H1 (cell line): ENCODE data around the gene CCDC88C. TPM values are rescaled to one million over a fixed set of nuclear protein-coding genes. Genes with fewer than 3 reads are reported as not detected.

Experiments
- CTCF ChIA-PET: fragments of 300-600 bp; sonication (Branson Sonifier 250); formaldehyde crosslinking; loops from one replicate; lab custom pipeline; 2021; ENCODE audit not compliant: partially characterized antibody; lab: Charles Lee
- POLR2A ChIA-PET: fragments of 300-600 bp; sonication (Branson Sonifier 250); formaldehyde crosslinking; loops from one replicate; lab custom pipeline; 2021; ENCODE audit warnings: inconsistent platforms; ENCODE audit not compliant: partially characterized antibody; lab: Charles Lee
- DNase-seq, 2 experiments: peaks; one replicate each; pipeline versions ENCODE4 v3.0.0 to v3.0.0-alpha.2; 2010 to 2022; ENCODE audit warnings: low spot score in 2 of 2, low read depth in 1 of 2, mixed read lengths in 1 of 2
- FAIRE-seq: peaks from 2 replicates; lab custom pipeline; 2011; peaks lifted over from hg19 to GRCh38; lab: Jason Lieb, UNC
- H2AFZ ChIP-seq: 2 replicates; pipeline ENCODE4 v1.8.1; 2012; ENCODE audit warnings: low read length, inconsistent platforms
- H2AK5ac ChIP-seq: 2 replicates; pipeline ENCODE4 v1.6.1; 2013; ENCODE audit warnings: low read depth, low read length
- H2BK120ac ChIP-seq: replicated peaks from 2 replicates; pipeline ENCODE3; 2013; ENCODE audit warnings: low read depth, low read length, inconsistent platforms
- H2BK12ac ChIP-seq: 2 replicates; pipeline ENCODE4 v1.6.1; 2013; ENCODE audit warnings: low read depth, low read length
- H2BK15ac ChIP-seq: 2 replicates; pipeline ENCODE4 v1.6.1; 2013; ENCODE audit warnings: low read length
- H2BK20ac ChIP-seq: 2 replicates; pipeline ENCODE4 v1.6.1; 2013; ENCODE audit warnings: low read length
- H2BK5ac ChIP-seq: 2 replicates; pipeline ENCODE4 v1.6.1; 2013; ENCODE audit warnings: low read depth, low read length
- H3K14ac ChIP-seq: 2 replicates; pipeline ENCODE4 v1.6.1; 2013; ENCODE audit warnings: inconsistent platforms; ENCODE audit not compliant: insufficient read length
- H3K18ac ChIP-seq: 2 replicates; pipeline ENCODE4 v1.6.1; 2013; ENCODE audit warnings: low read length; ENCODE audit errors: extremely low read depth
- H3K23ac ChIP-seq: 2 replicates; pipeline ENCODE4 v1.6.1; 2013; ENCODE audit warnings: inconsistent platforms; ENCODE audit not compliant: insufficient read length
- H3K23me2 ChIP-seq: 2 replicates; pipeline ENCODE4 v1.6.1; 2013; ENCODE audit warnings: low read depth, low read length
- H3K27ac ChIP-seq: 2 replicates; pipeline ENCODE4 v1.6.1; 2011; ENCODE audit warnings: low read depth, low read length, inconsistent platforms
- H3K27me3 ChIP-seq, 4 experiments: replicated peaks in 1 of 4; 1 replicate in 1 of 4; 2 replicates in 3 of 4; pipeline versions ENCODE4 v1.6.1 to v1.8.1; 2011 to 2013; ENCODE audit warnings: low read length in 3 of 4, mild to moderate bottlenecking in 3 of 4, inconsistent platforms in 2 of 4, mixed read lengths in 2 of 4, moderate library complexity in 1 of 4; ENCODE audit not compliant: control insufficient read depth in 3 of 4, insufficient read depth in 3 of 4; ENCODE audit errors: extremely low read depth in 1 of 4
- H3K36me3 ChIP-seq, 4 experiments: 2 replicates each; pipeline versions ENCODE4 v1.6.1 to v1.8.1; 2011 to 2013; ENCODE audit warnings: mild to moderate bottlenecking in 4 of 4, low read length in 3 of 4, moderate library complexity in 2 of 4, control low read depth in 1 of 4, inconsistent platforms in 1 of 4; ENCODE audit not compliant: insufficient read depth in 4 of 4, control insufficient read depth in 2 of 4
- H3K4ac ChIP-seq: replicated peaks from 2 replicates; pipeline ENCODE3; 2013; ENCODE audit warnings: low read length, low read depth, mixed read lengths, inconsistent platforms; ENCODE audit not compliant: insufficient read length
- H3K4me1 ChIP-seq, 4 experiments: replicated peaks in 1 of 4; 1 replicate in 1 of 4; 2 replicates in 3 of 4; pipeline versions ENCODE4 v1.6.1 to v1.8.1; 2011 to 2013; ENCODE audit warnings: low read length in 3 of 4, inconsistent platforms in 2 of 4, mixed read lengths in 1 of 4; ENCODE audit not compliant: insufficient read depth in 4 of 4, control insufficient read depth in 3 of 4
- H3K4me2 ChIP-seq, 2 experiments: 2 replicates each; pipeline versions ENCODE4 v1.6.1 to v1.8.1; 2011 to 2013; ENCODE audit warnings: low read depth in 2 of 2, low read length in 2 of 2, control low read depth in 1 of 2, inconsistent platforms in 1 of 2, mild to moderate bottlenecking in 1 of 2; ENCODE audit not compliant: insufficient read depth in 1 of 2
- H3K4me3 ChIP-seq, 4 experiments: fragments of 200-600, 300-600 bp in 1 of 4; sonication (generic), shearing (Covaris generic), sonication (Bioruptor Twin) in 1 of 4; 2 replicates each; pipeline versions ENCODE4 v1.5.1 to v1.8.1; 2011 to 2016; ENCODE audit warnings: low read length in 4 of 4, low read depth in 3 of 4, control low read depth in 2 of 4, inconsistent platforms in 2 of 4, mild to moderate bottlenecking in 2 of 4, mixed read lengths in 1 of 4, moderate library complexity in 1 of 4; ENCODE audit not compliant: insufficient read depth in 2 of 4; ENCODE audit errors: extremely low read depth in 1 of 4
- H3K56ac ChIP-seq: replicated peaks from 2 replicates; pipeline ENCODE3; 2013; ENCODE audit warnings: low read depth, mild to moderate bottlenecking, mixed read lengths, low read length, inconsistent platforms; ENCODE audit not compliant: insufficient read length
- H3K79me1 ChIP-seq: 2 replicates; pipeline ENCODE4 v1.6.1; 2013; ENCODE audit warnings: low read depth, low read length, control low read depth
- H3K79me2 ChIP-seq, 2 experiments: 2 replicates each; pipeline versions ENCODE4 v1.6.1 to v1.8.1; 2012 to 2013; ENCODE audit warnings: low read length in 2 of 2, mild to moderate bottlenecking in 2 of 2, inconsistent platforms in 1 of 2; ENCODE audit not compliant: insufficient read depth in 2 of 2, control insufficient read depth in 1 of 2
- H3K9ac ChIP-seq, 4 experiments: replicated peaks in 1 of 4; 1 replicate in 1 of 4; 2 replicates in 3 of 4; pipeline versions ENCODE4 v1.6.1 to v1.8.1; 2011 to 2013; ENCODE audit warnings: low read depth in 3 of 4, low read length in 3 of 4, control low read depth in 2 of 4, mild to moderate bottlenecking in 2 of 4, moderate library complexity in 2 of 4, inconsistent platforms in 1 of 4; ENCODE audit errors: extremely low read depth in 1 of 4
- H3K9me3 ChIP-seq, 2 experiments: 2 replicates each; pipeline versions ENCODE4 v1.6.1 to v1.8.1; 2012 to 2013; ENCODE audit warnings: mild to moderate bottlenecking in 2 of 2, moderate library complexity in 2 of 2, control low read depth in 1 of 2, inconsistent platforms in 1 of 2, low read depth in 1 of 2, low read length in 1 of 2, mixed read lengths in 1 of 2; ENCODE audit not compliant: insufficient read depth in 2 of 2
- H4K20me1 ChIP-seq, 2 experiments: replicated peaks in 1 of 2; 2 replicates each; pipeline versions ENCODE3 to v1.8.1; 2011 to 2013; ENCODE audit warnings: inconsistent platforms in 2 of 2, low read length in 2 of 2, mild to moderate bottlenecking in 1 of 2; ENCODE audit not compliant: insufficient read depth in 2 of 2, control insufficient read depth in 1 of 2
- H4K5ac ChIP-seq: 2 replicates; pipeline ENCODE4 v1.6.1; 2013; ENCODE audit warnings: low read length, low read depth, mixed read lengths, inconsistent platforms; ENCODE audit not compliant: insufficient read length
- H4K8ac ChIP-seq: 2 replicates; pipeline ENCODE4 v1.8.0; 2013; ENCODE audit warnings: mild to moderate bottlenecking, moderate library complexity, low read length, inconsistent platforms; ENCODE audit not compliant: insufficient read depth; ENCODE audit errors: extremely low read depth
- H4K91ac ChIP-seq: replicated peaks from 2 replicates; pipeline ENCODE3; 2013; ENCODE audit warnings: low read length, mixed read lengths, inconsistent platforms; ENCODE audit not compliant: insufficient read length
- WGBS, 2 experiments: shearing (Covaris generic) in 1 of 2; methylation state at CpG; one replicate each; pipeline versions ENCODE4 v1.1.6 to v1.1.7; 2013 to 2015; ENCODE audit warnings: low lambda C conversion rate in 2 of 2, mixed read lengths in 2 of 2, inconsistent platforms in 1 of 2, low coverage in 1 of 2, missing lambda C conversion rate in 1 of 2; ENCODE audit not compliant: insufficient replicate concordance in 2 of 2, insufficient coverage in 1 of 2, insufficient read length in 1 of 2; ENCODE audit errors: extremely low coverage in 1 of 2, missing lambda C conversion rate in 1 of 2; 5-methylcytosine and 5-hydroxymethylcytosine counted together
- polyA plus RNA-seq, 7 experiments: library from polyadenylated mRNA; depleted of rRNA in 3 of 7; stranded (reverse) in 5 of 7; unstranded in 2 of 7; fragments of >200 nt in 5 of 7; fragments of 200-250 nt in 2 of 7; gene quantifications; 1 replicate in 5 of 7; 2 replicates in 1 of 7; 4 replicates in 1 of 7; pipeline versions ENCODE4 v1.2.1 to v1.2.3, GENCODE V29; 2011 to 2013; ENCODE audit warnings: missing spikeins in 2 of 7, mixed read lengths in 2 of 7
- total RNA-seq: library from RNA; stranded (reverse); fragmentation: NEBNext Ultra II Directional; extraction: Animal tissue kit (Norgen Biotek cat#: 25700); gene quantifications from 2 replicates; pipeline ENCODE4 v1.2.1, GENCODE V29; 2021

Gene CCDC88C
- total and polyA plus RNA-seq, 2 of the 8 experiments (the other 6 are each of a cell fraction or from before 2014, with no cell fraction given), result 10.3 to 57.7 TPM

- H3K4me1 ChIP-seq, result peaks cover 0 to 19% (median 15%) of the 10 kb centered on the region in 4 experiments; a peak in 5 of 7 replicates
- H3K4me3 ChIP-seq, result no peak overlapping the region
- no peaks in the 10 kb centered on the region for H3K79me2 ChIP-seq
- H2BK5ac ChIP-seq, result no peak overlapping the region
- 90% methylated on average over 4 of the region's 4 CpGs; no CpG with 5 or more reads in 1 of the 2 experiments for WGBS, 2 experiments
- H3K14ac ChIP-seq, result no peak overlapping the region
- no peak overlapping the region for H3K9ac ChIP-seq
- no peak for FAIRE-seq
- H2BK120ac ChIP-seq, result no peak overlapping the region
- peaks cover 13 to 60% (median 31%) of the 10 kb centered on the region in 4 experiments; a peak in 7 of 8 replicates for H3K36me3 ChIP-seq
- H4K20me1 ChIP-seq, result peaks cover 0 to 2% of the 10 kb centered on the region in 2 experiments
- no peak overlapping the region for H3K18ac ChIP-seq
- no peak overlapping the region for H3K4me2 ChIP-seq
- H4K8ac ChIP-seq, result no peak overlapping the region
- H2BK15ac ChIP-seq, result no peak overlapping the region
- no peak for DNase-seq
- no peak overlapping the region for H2BK12ac ChIP-seq
- no peak overlapping the region for H4K91ac ChIP-seq
- peaks cover 2% of the 10 kb centered on the region for H3K23me2 ChIP-seq
- H3K56ac ChIP-seq, result no peak overlapping the region
- no peaks in the 10 kb centered on the region for H3K27me3 ChIP-seq
- no peak overlapping the region for H2BK20ac ChIP-seq
- H3K9me3 ChIP-seq, result no peaks in the 10 kb centered on the region
- no peak overlapping the region for H2AFZ ChIP-seq
- no peak overlapping the region for H4K5ac ChIP-seq
- no peak overlapping the region for H3K4ac ChIP-seq
- H3K79me1 ChIP-seq, result no peaks in the 10 kb centered on the region; the same call in 1 of the 2 replicates
- CTCF ChIA-PET, result no interaction called here
- H3K27ac ChIP-seq, result no peak overlapping the region
- no peak overlapping the region for H2AK5ac ChIP-seq
- POLR2A ChIA-PET, result no interaction called here
- no peak overlapping the region for H3K23ac ChIP-seq
These were observed 116.7 kb downstream of the CCDC88C start for GRCh38 chr14:91300957-91301356.
